Endothelial cell (in vitro differentiated cells): ENCODE measurements around the gene IRF7. TPM values are rescaled to one million over a fixed set of nuclear protein-coding genes. Genes with fewer than 3 reads are reported as not detected.

ENCODE experiments used
- DNase-seq: peaks from one replicate; pipeline ENCODE4 v3.0.0; 2021; ENCODE audit warnings: low spot score
- H3K27ac Mint-ChIP-seq: one replicate; pipeline ENCODE4 v1.8.0; 2021; ENCODE audit warnings: mixed read lengths, inconsistent platforms; ENCODE audit not compliant: unreplicated experiment
- H3K27me3 Mint-ChIP-seq: one replicate; pipeline ENCODE4 v1.8.0; 2021; ENCODE audit warnings: mild to moderate bottlenecking, moderate library complexity, mixed read lengths, inconsistent platforms; ENCODE audit not compliant: unreplicated experiment
- H3K36me3 Mint-ChIP-seq: one replicate; pipeline ENCODE4 v1.8.0; 2021; ENCODE audit warnings: mild to moderate bottlenecking, low read depth, mixed read lengths, inconsistent platforms; ENCODE audit not compliant: unreplicated experiment
- H3K4me1 Mint-ChIP-seq: one replicate; pipeline ENCODE4 v1.8.0; 2021; ENCODE audit warnings: mild to moderate bottlenecking, mixed read lengths, inconsistent platforms; ENCODE audit not compliant: unreplicated experiment
- H3K4me3 Mint-ChIP-seq: one replicate; pipeline ENCODE4 v1.8.0; 2021; ENCODE audit warnings: mild to moderate bottlenecking, mixed read lengths, inconsistent platforms; ENCODE audit not compliant: unreplicated experiment
- H3K9me3 Mint-ChIP-seq: one replicate; pipeline ENCODE4 v1.8.0; 2021; ENCODE audit warnings: mixed read lengths, inconsistent platforms; ENCODE audit not compliant: unreplicated experiment
- CTCF ChIP-seq: fragments of 200-600 bp; sonication (generic); IDR thresholded peaks from one replicate; pipeline ENCODE4 v1.5.0; 2021; ENCODE audit warnings: antibody characterized with exemption; ENCODE audit not compliant: unreplicated experiment
- total RNA-seq: library from RNA; stranded (reverse); fragmentation: NEBNext Ultra II Directional; extraction: Animal tissue kit (Norgen Biotek cat#: 25700); gene quantifications from one replicate; pipeline ENCODE4 v1.2.1, GENCODE V29; 2021; ENCODE audit not compliant: unreplicated experiment

Gene IRF7
- total RNA-seq, 1 donor from 2014 or later = 11.6 TPM

- Mint-ChIP-seq H3K27me3 (peaks cover 18% of the 10 kb centered on the region), H3K9me3 (no peaks in the 10 kb centered on the region), H3K4me3 (peak overlapping the region; percentile 79), H3K27ac (no peak overlapping the region), H3K4me1 (no peaks in the 10 kb centered on the region), H3K36me3 (no peaks in the 10 kb centered on the region)
- peak; percentile 95 for DNase-seq
- no peak for TF ChIP-seq CTCF
Measured at GRCh38 chr11:568306-569157, 47.2 kb downstream of the IRF7 start.

GRCh38 chr11:567629-568292, 48.0 kb downstream of the IRF7 start:
- no peak for DNase-seq
- Mint-ChIP-seq H3K9me3 (no peaks in the 10 kb centered on the region), H3K4me3 (peak overlapping the region; percentile 90), H3K27ac (no peak overlapping the region), H3K4me1 (no peaks in the 10 kb centered on the region), H3K27me3 (peaks cover 18% of the 10 kb centered on the region), H3K36me3 (no peaks in the 10 kb centered on the region)
- TF ChIP-seq CTCF = no peak

- no peak for DNase-seq
- Mint-ChIP-seq H3K4me1 (no peaks in the 10 kb centered on the region), H3K9me3 (no peaks in the 10 kb centered on the region), H3K27ac (no peak overlapping the region), H3K27me3 (peaks cover 15% of the 10 kb centered on the region), H3K4me3 (peak overlapping the region; percentile 90), H3K36me3 (no peaks in the 10 kb centered on the region)
- no peak for TF ChIP-seq CTCF
Measured at GRCh38 chr11:567011-567628, 48.6 kb downstream of the IRF7 start.

- Mint-ChIP-seq H3K4me3 (no peak overlapping the region), H3K9me3 (no peaks in the 10 kb centered on the region), H3K36me3 (no peaks in the 10 kb centered on the region), H3K4me1 (no peaks in the 10 kb centered on the region), H3K27ac (no peak overlapping the region), H3K27me3 (peaks cover 19% of the 10 kb centered on the region)
- no peak for DNase-seq
- TF ChIP-seq CTCF = no peak
Measured at GRCh38 chr11:565921-566509, 49.7 kb downstream of the IRF7 start.
